Retinal pigment epithelial cell (primary cell): ENCODE data around the gene MYMK.

Experiments
- DNase-seq: peaks from one replicate; pipeline ENCODE4 v3.0.0-alpha.2; 2010; ENCODE audit warnings: low read depth
- H3K4me3 ChIP-seq: 2 replicates; pipeline ENCODE4 v1.5.1; 2011; ENCODE audit warnings: mild to moderate bottlenecking, low read length, control low read depth, moderate library complexity
- CTCF ChIP-seq: conservative IDR thresholded peaks from 2 replicates; pipeline ENCODE4 v1.5.1; 2011; ENCODE audit warnings: low read depth, low read length, control low read depth, inconsistent platforms

Gene MYMK

GRCh38 chr9:133478851-133479711, 45.7 kb downstream of the MYMK start, which contains the start of gene SLC2A6:
TSS of gene SLC2A6 (minus strand) at chr9:133479099. CDS start at chr9:133479059, 40 bp downstream.
- DNase-seq: peak; percentile 49
- peak within 1 kb of the TSS; percentile 73 for H3K4me3 ChIP-seq
- TF ChIP-seq CTCF: no peak

GRCh38 chr9:133477992-133478850, 46.5 kb downstream of the MYMK start:
- TF ChIP-seq CTCF: no peak
- peak overlapping the region; percentile 73 for H3K4me3 ChIP-seq
- DNase-seq: no peak

- no peak for TF ChIP-seq CTCF
- no peak for DNase-seq
- peak overlapping the region; percentile 73 for H3K4me3 ChIP-seq
Observed at GRCh38 chr9:133477461-133477860, 47.3 kb downstream of the MYMK start.

GRCh38 chr9:133476941-133477340, 47.8 kb downstream of the MYMK start:
- TF ChIP-seq CTCF: no peak
- no peak overlapping the region for H3K4me3 ChIP-seq
- DNase-seq: no peak

- no peak for DNase-seq
- TF ChIP-seq CTCF: no peak
- no peak overlapping the region for H3K4me3 ChIP-seq
Observed at GRCh38 chr9:133476036-133476931, 48.5 kb downstream of the MYMK start.

- no peak for TF ChIP-seq CTCF
- no peak for DNase-seq
- no peak overlapping the region for H3K4me3 ChIP-seq
Observed at GRCh38 chr9:133475292-133476012, 49.3 kb downstream of the MYMK start.
